Uterus (tissue), 4 donors: ENCODE measurements around the gene CAMTA1. TPM values are rescaled to one million over a fixed set of nuclear protein-coding genes. Genes with fewer than 3 reads are reported as not detected.

Experiments
- DNase-seq, 2 donors: peaks; one replicate each; pipeline ENCODE4 v3.0.0-alpha.2; 2019 to 2020
- H3K27ac ChIP-seq, 2 donors: fragments of 200-600 bp; sonication (generic); 1 replicate in 1 of 2; 2 replicates in 1 of 2; pipeline ENCODE4 v1.5.1; 2016 to 2018
- H3K27me3 ChIP-seq, 2 donors: fragments of 200-600 bp; sonication (generic); one replicate each; pipeline ENCODE4 v1.5.1; 2018 to 2019; ENCODE audit warnings: control low read depth in 1 of 2
- H3K36me3 ChIP-seq, 2 donors: fragments of 200-600 bp; sonication (generic); one replicate each; pipeline ENCODE4 v1.5.1; 2019; ENCODE audit warnings: control low read depth in 1 of 2
- H3K4me1 ChIP-seq, 2 donors: fragments of 200-600 bp; sonication (generic); one replicate each; pipeline ENCODE4 v1.5.1; 2018 to 2019; ENCODE audit warnings: control low read depth in 1 of 2
- H3K4me3 ChIP-seq, 2 donors: fragments of 200-600 bp; sonication (generic); 1 replicate in 1 of 2; 2 replicates in 1 of 2; pipeline ENCODE4 v1.5.1; 2018 to 2019; ENCODE audit warnings: mild to moderate bottlenecking in 1 of 2
- H3K9me3 ChIP-seq, 2 donors: fragments of 200-600 bp; sonication (generic); one replicate each; pipeline ENCODE4 v1.5.1; 2019; ENCODE audit warnings: control low read depth in 1 of 2
- CTCF ChIP-seq, 4 experiments: fragments of 200-600 bp in 2 of 4; fragments of 450-650 bp in 2 of 4; sonication (generic) in 2 of 4; IDR thresholded peaks; one replicate each; pipeline ENCODE4 v1.5.1; 2016 to 2019; ENCODE audit warnings: antibody characterized with exemption in 4 of 4, mild to moderate bottlenecking in 2 of 4, moderate library complexity in 1 of 4
- POLR2A ChIP-seq, 2 donors: fragments of 450-650 bp; IDR thresholded peaks; one replicate each; pipeline ENCODE4 v1.6.1; 2016; ENCODE audit warnings: antibody characterized with exemption in 2 of 2, mild to moderate bottlenecking in 1 of 2, moderate library complexity in 1 of 2
- intact Hi-C: fragments of 100-400 bp; cut with DNase I; formaldehyde crosslinking; loops from one replicate; pipeline ENCODE4 v1.15.1; 2023; ENCODE audit warnings: low total_unique reads
- total RNA-seq, 4 donors: library from RNA; depleted of rRNA in 3 of 4; stranded (reverse); fragments of >200 nt in 3 of 4; gene quantifications; one replicate each; pipeline versions ENCODE4 v1.1.0 to v1.2.4, GENCODE V29; 2014 to 2023
- donor health status: DM: yes; HTN: yes; CAD: no.

CAMTA1 gene
- total RNA-seq, 4 donors from 2014 or later: 29.7 to 427 (median 64.8) TPM

GRCh38 chr1:7253988-7254587 is 468.8 kb downstream of the CAMTA1 start:
- intact Hi-C loops: no loop called here
- no peak for DNase-seq
- Histone ChIP-seq H3K9me3 (no peaks in the 10 kb centered on the region), H3K4me3 (no peak overlapping the region), H3K4me1 (no peaks in the 10 kb centered on the region), H3K36me3 (no peaks in the 10 kb centered on the region), H3K27ac (no peak overlapping the region), H3K27me3 (no peaks in the 10 kb centered on the region)
- TF ChIP-seq CTCF (IDR thresholded peaks at IDR 0.05): no peak
- no peak for TF ChIP-seq POLR2A (IDR thresholded peaks at IDR 0.05)

GRCh38 chr1:7255303-7256058 is 470.2 kb downstream of the CAMTA1 start:
- H3K27ac ChIP-seq: no peak overlapping the region
- TF ChIP-seq CTCF (IDR thresholded peaks at IDR 0.05) (no peak), POLR2A (IDR thresholded peaks at IDR 0.05) (no peak)
- H3K9me3 ChIP-seq: no peaks in the 10 kb centered on the region
- H3K27me3 ChIP-seq: no peaks in the 10 kb centered on the region
- no peaks in the 10 kb centered on the region for H3K4me1 ChIP-seq
- intact Hi-C loops: no loop called here
- no peak overlapping the region for H3K4me3 ChIP-seq
- no peaks in the 10 kb centered on the region for H3K36me3 ChIP-seq
- no peak for DNase-seq

- TF ChIP-seq CTCF (IDR thresholded peaks at IDR 0.05): no peak
- no peak for TF ChIP-seq POLR2A (IDR thresholded peaks at IDR 0.05)
- Histone ChIP-seq H3K27me3 (no peaks in the 10 kb centered on the region), H3K36me3 (no peaks in the 10 kb centered on the region), H3K9me3 (no peaks in the 10 kb centered on the region), H3K27ac (no peak overlapping the region), H3K4me1 (no peaks in the 10 kb centered on the region), H3K4me3 (no peak overlapping the region)
- no peak for DNase-seq
- intact Hi-C loops: no loop called here
Observed at GRCh38 chr1:7256526-7256925, 471.3 kb downstream of the CAMTA1 start.

GRCh38 chr1:7257225-7257624 is 472.0 kb downstream of the CAMTA1 start:
- H3K27me3 ChIP-seq: no peaks in the 10 kb centered on the region
- no peaks in the 10 kb centered on the region for H3K9me3 ChIP-seq
- H3K4me1 ChIP-seq: no peaks in the 10 kb centered on the region
- H3K4me3 ChIP-seq: no peak overlapping the region
- TF ChIP-seq CTCF (IDR thresholded peaks at IDR 0.05) (no peak), POLR2A (IDR thresholded peaks at IDR 0.05) (no peak)
- no peak overlapping the region for H3K27ac ChIP-seq
- H3K36me3 ChIP-seq: no peaks in the 10 kb centered on the region
- no peak for DNase-seq
- intact Hi-C loops: no loop called here

- no peak for TF ChIP-seq CTCF (IDR thresholded peaks at IDR 0.05)
- no peak for TF ChIP-seq POLR2A (IDR thresholded peaks at IDR 0.05)
- intact Hi-C loops: no loop called here
Observed at GRCh38 chr1:7258589-7259135, 473.4 kb downstream of the CAMTA1 start.

More at GRCh38 chr1:7258589-7259135, 473.4 kb downstream of the CAMTA1 start:
- no peak overlapping the region for H3K27ac ChIP-seq
- H3K36me3 ChIP-seq: no peaks in the 10 kb centered on the region
- no peaks in the 10 kb centered on the region for H3K27me3 ChIP-seq
- no peaks in the 10 kb centered on the region for H3K9me3 ChIP-seq
- H3K4me1 ChIP-seq: no peaks in the 10 kb centered on the region
- no peak for DNase-seq
- no peak overlapping the region for H3K4me3 ChIP-seq
